ENCODE measurements around the gene SOX4. TPM values are rescaled to one million over a fixed set of nuclear protein-coding genes. Genes with fewer than 3 reads are reported as not detected.

The SOX4 gene
- total RNA-seq, 2 donors from 2014 or later: 95.9 to 96.7 TPM

DNA sequence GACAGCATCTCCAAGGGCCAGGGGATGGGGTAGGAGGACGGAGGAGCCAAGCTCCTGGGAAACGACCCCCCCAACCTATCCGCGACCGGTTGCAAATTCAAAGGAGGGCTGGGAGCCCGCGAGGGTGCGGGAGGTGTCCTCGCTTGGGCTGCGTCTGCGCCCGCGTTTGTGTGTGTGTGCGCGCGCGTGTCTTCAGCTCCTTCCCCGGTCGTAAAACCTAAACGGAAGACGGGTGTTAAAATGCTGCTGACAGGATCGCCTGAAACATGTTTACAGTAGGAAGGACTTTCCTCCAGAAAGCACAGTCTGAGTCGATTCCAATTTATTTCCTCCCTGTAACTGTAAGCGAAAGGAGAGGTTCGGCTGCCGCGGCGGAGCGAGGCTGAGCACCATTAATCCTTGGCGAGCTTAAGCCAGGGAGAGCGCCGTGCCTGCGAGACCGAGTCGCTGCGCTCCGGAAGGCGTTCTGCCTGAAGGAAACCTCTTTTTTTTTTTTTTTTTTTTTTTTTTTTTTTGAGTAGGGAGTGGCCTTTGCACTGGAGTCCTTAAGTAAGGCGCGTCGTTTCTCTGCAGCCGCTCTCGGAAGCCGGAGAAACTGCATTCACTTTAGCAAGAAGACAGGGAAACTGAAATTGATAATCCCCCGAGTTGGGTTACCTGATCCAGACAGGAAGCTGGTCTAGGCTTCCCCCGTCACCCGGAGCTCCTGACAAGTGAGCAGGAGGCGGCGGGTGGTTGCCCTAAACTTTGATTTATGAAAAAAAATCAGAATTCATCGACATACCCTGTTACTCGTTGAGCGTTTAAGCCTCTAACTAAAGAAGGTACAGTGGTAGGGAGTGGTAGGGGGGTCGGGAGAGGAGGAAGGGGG lies 4.8 kb upstream of the SOX4 start:
- Histone ChIP-seq H3K9me3 (ENCODE audit: control insufficient read depth, low read length) (no peaks in the 10 kb centered on the region), H3K27me3 (ENCODE audit: control insufficient read depth, insufficient read depth, low read length, poor library complexity, severe bottlenecking) (peaks cover 13% of the 10 kb centered on the region), H3K4me1 (ENCODE audit: control insufficient read depth, insufficient read depth, low read length) (no peaks in the 10 kb centered on the region), H3K4me3 (ENCODE audit: low read length) (peak overlapping the region; percentile 95), H3K9ac (ENCODE audit: extremely low read depth, low read length, poor library complexity, severe bottlenecking) (peak overlapping the region; percentile 56), H3K36me3 (ENCODE audit: control insufficient read depth, insufficient read depth, low read length) (no peaks in the 10 kb centered on the region), H3K27ac (ENCODE audit: low read depth, low read length) (peak overlapping the region; percentile 96)
- Mint-ChIP-seq H3K4me1 (peaks cover 11% of the 10 kb centered on the region), H3K36me3 (ENCODE audit: low read depth) (no peaks in the 10 kb centered on the region), H3K27ac (peak overlapping the region; percentile 86), H3K9me3 (peaks cover 2% of the 10 kb centered on the region), H3K27me3 (ENCODE audit: insufficient read depth) (peaks cover 13% of the 10 kb centered on the region), H3K4me3 (peak overlapping the region; percentile 82)
- TF ChIP-seq, protein P1, sequence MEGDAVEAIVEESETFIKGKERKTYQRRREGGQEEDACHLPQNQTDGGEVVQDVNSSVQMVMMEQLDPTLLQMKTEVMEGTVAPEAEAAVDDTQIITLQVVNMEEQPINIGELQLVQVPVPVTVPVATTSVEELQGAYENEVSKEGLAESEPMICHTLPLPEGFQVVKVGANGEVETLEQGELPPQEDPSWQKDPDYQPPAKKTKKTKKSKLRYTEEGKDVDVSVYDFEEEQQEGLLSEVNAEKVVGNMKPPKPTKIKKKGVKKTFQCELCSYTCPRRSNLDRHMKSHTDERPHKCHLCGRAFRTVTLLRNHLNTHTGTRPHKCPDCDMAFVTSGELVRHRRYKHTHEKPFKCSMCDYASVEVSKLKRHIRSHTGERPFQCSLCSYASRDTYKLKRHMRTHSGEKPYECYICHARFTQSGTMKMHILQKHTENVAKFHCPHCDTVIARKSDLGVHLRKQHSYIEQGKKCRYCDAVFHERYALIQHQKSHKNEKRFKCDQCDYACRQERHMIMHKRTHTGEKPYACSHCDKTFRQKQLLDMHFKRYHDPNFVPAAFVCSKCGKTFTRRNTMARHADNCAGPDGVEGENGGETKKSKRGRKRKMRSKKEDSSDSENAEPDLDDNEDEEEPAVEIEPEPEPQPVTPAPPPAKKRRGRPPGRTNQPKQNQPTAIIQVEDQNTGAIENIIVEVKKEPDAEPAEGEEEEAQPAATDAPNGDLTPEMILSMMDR (conservative IDR thresholded peaks at IDR 0.05): no peak
- 0% methylated on average over 19 to 53 of the region's 53 CpGs for WGBS, 2 experiments (ENCODE audit: insufficient coverage in 1 of 2, insufficient read length in 1 of 2)
- DNase-seq: peak; percentile 85

DNA sequence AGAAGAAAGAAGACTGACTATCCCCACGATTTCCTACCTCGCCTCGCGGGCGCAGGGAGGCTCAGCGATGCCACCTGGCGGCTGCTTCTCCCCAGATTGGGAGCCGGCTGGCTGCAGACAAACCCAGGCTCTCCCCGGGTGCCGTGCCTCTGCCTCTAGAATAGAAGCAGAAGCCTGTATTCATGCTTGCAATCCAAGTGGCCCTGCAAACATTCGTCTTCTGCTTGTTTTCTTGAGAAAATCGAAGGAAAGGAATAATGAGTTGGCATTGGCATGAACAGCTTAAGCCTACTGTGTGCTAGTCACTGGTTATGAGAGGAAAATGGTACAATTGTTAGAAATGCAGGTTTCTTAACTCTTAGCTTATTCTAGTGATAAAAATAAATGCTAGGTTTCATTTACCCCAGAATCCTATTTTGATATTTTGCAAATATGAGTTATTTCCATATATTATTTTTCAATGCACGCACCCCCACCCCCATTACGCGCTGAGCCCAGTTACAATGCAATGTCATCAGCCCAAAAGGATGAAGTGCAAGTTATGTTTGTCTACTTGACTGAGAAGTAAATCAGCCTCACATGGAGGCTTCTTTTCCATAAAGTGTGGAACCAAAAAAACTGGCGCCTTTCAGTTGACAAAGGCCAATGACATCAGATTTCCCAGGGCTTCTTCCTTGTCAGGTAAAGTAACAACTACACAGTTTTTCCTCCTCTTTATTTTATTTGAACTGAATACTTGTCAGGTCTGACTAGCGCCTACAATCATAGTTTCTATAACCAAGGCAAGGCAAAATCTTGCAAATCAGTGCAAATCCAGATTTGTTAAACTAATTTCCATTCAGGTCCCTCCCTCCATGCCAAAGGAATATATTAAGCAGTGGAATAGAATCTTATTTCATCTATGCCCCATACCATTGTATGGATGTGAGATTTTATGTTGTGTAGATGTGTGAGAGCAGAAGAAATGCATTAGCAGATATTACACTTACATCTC lies 3.9 kb upstream of the SOX4 start:
- Mint-ChIP-seq H3K9me3 (no peaks in the 10 kb centered on the region), H3K36me3 (ENCODE audit: low read depth) (peaks cover 1% of the 10 kb centered on the region), H3K4me1 (peaks cover 11% of the 10 kb centered on the region), H3K27ac (peak overlapping the region; percentile 86), H3K27me3 (ENCODE audit: insufficient read depth) (peaks cover 13% of the 10 kb centered on the region), H3K4me3 (peak overlapping the region; percentile 82)
- peaks cover 13% of the 10 kb centered on the region for H3K27me3 ChIP-seq (ENCODE audit: control insufficient read depth, insufficient read depth, low read length, poor library complexity, severe bottlenecking)
- 28 to 42% methylated on average over 10 to 17 of the region's 17 CpGs for WGBS, 2 experiments (ENCODE audit: insufficient coverage in 1 of 2, insufficient read length in 1 of 2)
- H3K4me1 ChIP-seq (ENCODE audit: control insufficient read depth, insufficient read depth, low read length): no peaks in the 10 kb centered on the region
- H3K9ac ChIP-seq (ENCODE audit: extremely low read depth, low read length, poor library complexity, severe bottlenecking): peak overlapping the region; percentile 56
- peak overlapping the region; percentile 96 for H3K27ac ChIP-seq (ENCODE audit: low read depth, low read length)
- no peaks in the 10 kb centered on the region for H3K9me3 ChIP-seq (ENCODE audit: control insufficient read depth, low read length)
- no peaks in the 10 kb centered on the region for H3K36me3 ChIP-seq (ENCODE audit: control insufficient read depth, insufficient read depth, low read length)
- TF ChIP-seq, protein P1 (conservative IDR thresholded peaks at IDR 0.05): peak; percentile 97
- H3K4me3 ChIP-seq (ENCODE audit: low read length): peak overlapping the region; percentile 95
- peak; percentile 98 for DNase-seq

DNA sequence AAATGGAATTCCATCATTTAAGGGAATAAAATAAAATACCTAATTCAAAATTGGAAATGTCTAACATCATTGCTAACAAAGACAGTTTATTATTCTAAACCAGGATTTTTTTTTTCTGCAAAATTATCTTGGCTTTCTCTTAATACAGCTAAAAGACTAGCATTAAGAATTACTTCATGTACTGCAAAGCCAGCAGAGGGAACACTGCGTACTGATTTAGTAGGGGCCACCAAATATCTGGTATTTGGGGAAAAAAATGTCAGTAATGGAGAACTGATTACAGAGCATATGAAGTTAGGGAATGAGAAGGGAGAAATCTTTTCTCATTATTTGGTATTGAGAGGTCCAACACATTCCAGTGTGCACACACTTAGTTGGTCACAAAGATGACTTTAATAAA lies 3.2 kb upstream of the SOX4 start:
- no peak overlapping the region for H3K27ac ChIP-seq (ENCODE audit: low read depth, low read length)
- TF ChIP-seq, protein P1 (conservative IDR thresholded peaks at IDR 0.05): no peak
- no peaks in the 10 kb centered on the region for H3K9me3 ChIP-seq (ENCODE audit: control insufficient read depth, low read length)
- H3K27me3 ChIP-seq (ENCODE audit: control insufficient read depth, insufficient read depth, low read length, poor library complexity, severe bottlenecking): peaks cover 13% of the 10 kb centered on the region
- Mint-ChIP-seq H3K4me1 (peaks cover 11% of the 10 kb centered on the region), H3K9me3 (no peaks in the 10 kb centered on the region), H3K4me3 (no peak overlapping the region), H3K36me3 (ENCODE audit: low read depth) (peaks cover 3% of the 10 kb centered on the region), H3K27ac (no peak overlapping the region), H3K27me3 (ENCODE audit: insufficient read depth) (peaks cover 13% of the 10 kb centered on the region)
- H3K36me3 ChIP-seq (ENCODE audit: control insufficient read depth, insufficient read depth, low read length): no peaks in the 10 kb centered on the region
- H3K4me3 ChIP-seq (ENCODE audit: low read length): no peak overlapping the region
- H3K9ac ChIP-seq (ENCODE audit: extremely low read depth, low read length, poor library complexity, severe bottlenecking): no peak overlapping the region
- DNase-seq: no peak
- WGBS, 2 experiments (ENCODE audit: insufficient coverage in 1 of 2, insufficient read length in 1 of 2): 84 to 100% methylated on average over 1 of the region's 1 CpG
- H3K4me1 ChIP-seq (ENCODE audit: control insufficient read depth, insufficient read depth, low read length): no peaks in the 10 kb centered on the region
